Gastroesophageal sphincter (tissue), 4 donors: ENCODE measurements around the gene CD55. TPM values are rescaled to one million over a fixed set of nuclear protein-coding genes. Genes with fewer than 3 reads are reported as not detected.

Experiments
- ATAC-seq: fragments of 150-250 bp; one replicate; pipeline ENCODE4 v1.9.1; 2016; ENCODE audit warnings: mild to moderate bottlenecking, moderate library complexity
- H3K27ac ChIP-seq, 4 donors: fragments of 200-600 bp; sonication (generic) in 3 of 4; 1 replicate in 3 of 4; 2 replicates in 1 of 4; pipeline ENCODE4 v1.5.1; 2016 to 2019
- H3K27me3 ChIP-seq: fragments of 200-600 bp; sonication (generic); one replicate; pipeline ENCODE4 v1.5.1; 2019
- H3K36me3 ChIP-seq, 2 donors: fragments of 200-600 bp; sonication (generic); one replicate each; pipeline ENCODE4 v1.5.1; 2019; ENCODE audit warnings: control low read depth in 1 of 2
- H3K4me1 ChIP-seq, 3 donors: fragments of 200-600 bp; sonication (generic); 1 replicate in 2 of 3; 2 replicates in 1 of 3; pipeline ENCODE4 v1.5.1; 2016 to 2019; ENCODE audit warnings: control low read depth in 2 of 3
- H3K4me3 ChIP-seq, 2 donors: fragments of 200-600 bp; sonication (generic); one replicate each; pipeline ENCODE4 v1.5.1; 2019; ENCODE audit warnings: mild to moderate bottlenecking in 1 of 2, moderate library complexity in 1 of 2
- H3K9me3 ChIP-seq, 3 donors: fragments of 200-600 bp; sonication (generic); one replicate each; pipeline ENCODE4 v1.5.1; 2017 to 2019; ENCODE audit warnings: control low read depth in 2 of 3
- EP300 ChIP-seq: sonication (generic); formaldehyde crosslinking; IDR thresholded peaks from one replicate; pipeline ENCODE4 v1.6.1; 2017; ENCODE audit warnings: antibody characterized with exemption, mild to moderate bottlenecking
- POLR2A ChIP-seq, 2 donors: fragments of 450-650 bp; IDR thresholded peaks; one replicate each; pipeline ENCODE4 v1.6.1; 2017; ENCODE audit warnings: antibody characterized with exemption in 2 of 2, mild to moderate bottlenecking in 2 of 2, moderate library complexity in 1 of 2
- POLR2AphosphoS5 ChIP-seq: sonication (generic); formaldehyde crosslinking; IDR thresholded peaks from one replicate; pipeline ENCODE4 v1.6.1; 2017; ENCODE audit warnings: antibody characterized with exemption
- WGBS, 2 donors: methylation state at CpG; one replicate each; pipeline ENCODE4 v1.1.5; 2018; ENCODE audit warnings: low coverage in 1 of 2; 5-methylcytosine and 5-hydroxymethylcytosine counted together
- total RNA-seq, 4 donors: library from RNA; depleted of rRNA; stranded (reverse); fragments of >200 nt; gene quantifications; one replicate each; pipeline ENCODE4 v1.1.0, GENCODE V29; 2016
- TF ChIP-seq, protein P1 (sequence below), 4 experiments: fragments of 200-600 bp in 2 of 4; fragments of 450-650 bp in 2 of 4; sonication (generic) in 1 of 4; IDR thresholded peaks; one replicate each; pipeline ENCODE4 v1.5.1; 2017 to 2019; ENCODE audit warnings: antibody characterized with exemption in 4 of 4, mild to moderate bottlenecking in 2 of 4, moderate library complexity in 2 of 4

Gene CD55
- total RNA-seq, 4 donors from 2014 or later = 24.7 to 78.4 (median 41.5) TPM

DNA sequence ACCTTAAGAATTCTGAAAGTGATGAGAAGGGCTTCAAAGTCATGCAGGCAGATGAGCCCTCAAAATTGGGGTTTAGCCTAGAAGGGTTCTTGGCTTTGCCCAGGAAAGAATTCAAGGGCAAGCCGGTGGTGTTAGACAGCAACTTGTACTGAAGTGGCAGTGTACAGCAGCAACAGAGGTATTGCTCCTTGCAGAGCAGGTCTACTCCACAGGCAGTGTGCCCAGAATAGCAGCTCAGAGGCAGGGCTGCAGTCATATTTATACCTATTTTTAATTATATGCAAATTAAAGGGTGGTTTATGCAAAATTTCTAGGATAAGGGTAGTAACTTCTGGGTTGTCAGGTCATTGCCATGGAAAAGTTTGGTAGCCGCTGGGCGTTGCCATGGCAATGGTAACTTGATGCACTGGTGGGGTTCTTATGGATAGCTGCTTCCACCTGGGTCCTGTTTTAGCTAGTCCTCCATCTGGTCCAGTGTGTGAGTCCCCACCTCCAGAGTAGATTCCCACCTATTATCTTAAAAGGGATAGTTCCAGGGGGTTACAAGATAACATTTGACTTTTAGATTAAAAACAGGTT is 74.8 kb downstream of the CD55 start:
- no peaks in the 10 kb centered on the region for H3K27me3 ChIP-seq
- no peak for ATAC-seq
- H3K4me3 ChIP-seq = no peak overlapping the region
- WGBS, 2 donors = 50 to 92% methylated on average over 2 of the region's 3 CpGs
- no peaks in the 10 kb centered on the region for H3K4me1 ChIP-seq
- TF ChIP-seq, protein P1, sequence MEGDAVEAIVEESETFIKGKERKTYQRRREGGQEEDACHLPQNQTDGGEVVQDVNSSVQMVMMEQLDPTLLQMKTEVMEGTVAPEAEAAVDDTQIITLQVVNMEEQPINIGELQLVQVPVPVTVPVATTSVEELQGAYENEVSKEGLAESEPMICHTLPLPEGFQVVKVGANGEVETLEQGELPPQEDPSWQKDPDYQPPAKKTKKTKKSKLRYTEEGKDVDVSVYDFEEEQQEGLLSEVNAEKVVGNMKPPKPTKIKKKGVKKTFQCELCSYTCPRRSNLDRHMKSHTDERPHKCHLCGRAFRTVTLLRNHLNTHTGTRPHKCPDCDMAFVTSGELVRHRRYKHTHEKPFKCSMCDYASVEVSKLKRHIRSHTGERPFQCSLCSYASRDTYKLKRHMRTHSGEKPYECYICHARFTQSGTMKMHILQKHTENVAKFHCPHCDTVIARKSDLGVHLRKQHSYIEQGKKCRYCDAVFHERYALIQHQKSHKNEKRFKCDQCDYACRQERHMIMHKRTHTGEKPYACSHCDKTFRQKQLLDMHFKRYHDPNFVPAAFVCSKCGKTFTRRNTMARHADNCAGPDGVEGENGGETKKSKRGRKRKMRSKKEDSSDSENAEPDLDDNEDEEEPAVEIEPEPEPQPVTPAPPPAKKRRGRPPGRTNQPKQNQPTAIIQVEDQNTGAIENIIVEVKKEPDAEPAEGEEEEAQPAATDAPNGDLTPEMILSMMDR (IDR thresholded peaks at IDR 0.05) = no peak
- no peak for TF ChIP-seq EP300
- no peak for TF ChIP-seq POLR2AphosphoS5
- TF ChIP-seq POLR2A (IDR thresholded peaks at IDR 0.05) = no peak
- H3K9me3 ChIP-seq = no peaks in the 10 kb centered on the region
- H3K36me3 ChIP-seq = no peaks in the 10 kb centered on the region
- H3K27ac ChIP-seq = no peak overlapping the region

DNA sequence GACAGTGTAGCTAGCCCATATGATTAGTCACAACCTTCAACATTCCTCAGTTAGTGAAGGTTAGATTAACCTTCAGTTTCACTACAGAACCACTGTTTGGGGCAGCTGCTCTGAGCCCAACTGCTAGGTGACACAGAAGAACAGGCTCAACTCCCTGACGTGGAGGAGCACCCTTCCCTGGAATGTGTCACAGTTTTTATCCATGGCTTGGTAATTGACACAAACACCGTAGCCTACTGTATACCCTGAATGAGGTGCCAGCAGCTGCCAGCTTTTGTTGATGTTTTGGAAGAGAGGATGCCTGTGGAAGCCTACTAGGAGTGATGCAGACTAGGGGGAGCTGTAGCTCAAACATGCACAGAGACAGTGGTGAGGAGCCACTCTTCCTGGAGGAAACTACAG is 76.0 kb downstream of the CD55 start:
- WGBS, 2 donors = 40% methylated on average over 1 of the region's 2 CpGs; no CpG with 5 or more reads in 1 of the 2 donors
- Histone ChIP-seq H3K4me3 (no peak overlapping the region), H3K36me3 (no peaks in the 10 kb centered on the region), H3K4me1 (no peaks in the 10 kb centered on the region), H3K9me3 (no peaks in the 10 kb centered on the region), H3K27ac (no peak overlapping the region), H3K27me3 (no peaks in the 10 kb centered on the region)
- TF ChIP-seq, protein P1 (IDR thresholded peaks at IDR 0.05) = no peak
- no peak for TF ChIP-seq POLR2A (IDR thresholded peaks at IDR 0.05)
- no peak for TF ChIP-seq EP300
- no peak for ATAC-seq

DNA sequence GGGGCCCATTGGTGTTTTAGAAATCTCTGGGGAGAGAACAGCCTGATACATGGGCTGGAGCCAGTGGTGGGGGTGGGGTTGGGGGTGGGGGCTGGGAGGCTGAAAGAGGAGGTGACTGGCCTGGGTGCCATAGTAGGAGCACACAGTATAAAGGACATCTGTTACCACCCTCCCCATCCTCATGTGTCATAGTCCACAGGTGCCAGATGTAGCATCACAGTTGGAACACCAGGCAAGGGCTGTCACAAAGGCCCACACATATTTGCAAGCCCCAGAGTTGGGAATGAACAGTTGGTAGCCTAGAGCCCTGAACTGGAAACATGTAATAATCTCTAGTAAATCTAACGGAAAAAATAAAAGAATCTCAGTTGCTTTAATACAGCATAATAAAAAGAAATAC is 77.5 kb downstream of the CD55 start:
- H3K9me3 ChIP-seq = no peaks in the 10 kb centered on the region
- no peak overlapping the region for H3K4me3 ChIP-seq
- no peaks in the 10 kb centered on the region for H3K36me3 ChIP-seq
- no peak overlapping the region for H3K27ac ChIP-seq
- ATAC-seq = no peak
- no peaks in the 10 kb centered on the region for H3K4me1 ChIP-seq
- TF ChIP-seq POLR2A (IDR thresholded peaks at IDR 0.05) = no peak
- TF ChIP-seq, protein P1 (IDR thresholded peaks at IDR 0.05) = no peak
- no peak for TF ChIP-seq EP300
- no peak for TF ChIP-seq POLR2AphosphoS5
- no peaks in the 10 kb centered on the region for H3K27me3 ChIP-seq
- whole genome bisulfite sequencing, 2 donors = 77 to 78% methylated on average over 1 of the region's 1 CpG

DNA sequence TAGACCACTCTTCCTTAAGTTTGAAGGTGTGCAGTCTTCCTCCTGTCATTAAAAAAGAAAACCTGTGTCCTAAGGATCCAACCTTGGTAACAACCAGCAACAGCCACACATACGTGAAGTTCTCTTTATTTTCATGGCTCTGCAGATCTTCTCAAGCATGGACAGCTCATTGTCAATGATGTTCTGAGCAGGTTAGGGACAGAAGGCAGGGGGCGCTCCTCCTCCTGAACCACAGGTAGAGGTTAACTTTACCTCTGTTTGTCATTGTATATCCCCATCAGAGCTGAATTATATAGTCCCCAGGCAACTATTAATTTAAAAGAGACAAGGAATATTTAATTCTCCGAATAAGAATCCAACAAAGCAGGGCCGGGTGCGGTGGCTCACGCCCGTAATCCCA is 80.1 kb downstream of the CD55 start:
- no peak for TF ChIP-seq POLR2A (IDR thresholded peaks at IDR 0.05)
- TF ChIP-seq, protein P1 (IDR thresholded peaks at IDR 0.05) = no peak
- no peak for TF ChIP-seq EP300
- TF ChIP-seq POLR2AphosphoS5 = no peak
- H3K4me1 ChIP-seq = no peaks in the 10 kb centered on the region
- no peak for ATAC-seq

DNA sequence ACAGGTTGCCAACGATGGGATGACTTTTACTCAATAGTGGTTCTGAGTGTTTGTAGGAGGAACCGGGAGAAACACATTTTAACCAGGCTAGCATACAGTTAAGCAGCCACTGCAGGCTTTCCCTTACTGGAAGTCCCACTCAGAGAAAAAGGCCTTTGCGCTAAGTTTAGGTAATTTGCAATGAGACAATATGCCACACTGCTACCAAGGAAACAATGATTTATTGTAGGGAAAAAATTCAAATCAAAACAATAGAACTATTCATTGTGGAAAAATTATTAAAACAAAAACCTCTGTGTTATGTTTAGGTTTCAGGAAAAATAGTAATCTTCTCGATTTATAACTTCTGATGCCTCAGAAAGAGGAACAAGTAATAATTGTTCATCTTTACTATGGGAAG is 81.3 kb downstream of the CD55 start:
- Histone ChIP-seq H3K27ac (no peak overlapping the region), H3K27me3 (no peaks in the 10 kb centered on the region), H3K4me3 (no peak overlapping the region), H3K9me3 (no peaks in the 10 kb centered on the region), H3K4me1 (no peaks in the 10 kb centered on the region), H3K36me3 (no peaks in the 10 kb centered on the region)
- TF ChIP-seq EP300 (no peak), POLR2AphosphoS5 (no peak), POLR2A (IDR thresholded peaks at IDR 0.05) (no peak)
- TF ChIP-seq, protein P1 (IDR thresholded peaks at IDR 0.05) = no peak
- ATAC-seq = no peak
- WGBS, 2 donors = 56 to 63% methylated on average over 4 of the region's 4 CpGs

More for the DNA sequence above, 80.1 kb downstream of the CD55 start:
- no peaks in the 10 kb centered on the region for H3K9me3 ChIP-seq
- no peak overlapping the region for H3K27ac ChIP-seq
- no peaks in the 10 kb centered on the region for H3K36me3 ChIP-seq
- H3K4me3 ChIP-seq = no peak overlapping the region
- WGBS, 2 donors = 88 to 100% methylated on average over 1 of the region's 7 CpGs
- no peaks in the 10 kb centered on the region for H3K27me3 ChIP-seq
